ENCODE measurements around the gene CD247.

CD247 gene

DNA sequence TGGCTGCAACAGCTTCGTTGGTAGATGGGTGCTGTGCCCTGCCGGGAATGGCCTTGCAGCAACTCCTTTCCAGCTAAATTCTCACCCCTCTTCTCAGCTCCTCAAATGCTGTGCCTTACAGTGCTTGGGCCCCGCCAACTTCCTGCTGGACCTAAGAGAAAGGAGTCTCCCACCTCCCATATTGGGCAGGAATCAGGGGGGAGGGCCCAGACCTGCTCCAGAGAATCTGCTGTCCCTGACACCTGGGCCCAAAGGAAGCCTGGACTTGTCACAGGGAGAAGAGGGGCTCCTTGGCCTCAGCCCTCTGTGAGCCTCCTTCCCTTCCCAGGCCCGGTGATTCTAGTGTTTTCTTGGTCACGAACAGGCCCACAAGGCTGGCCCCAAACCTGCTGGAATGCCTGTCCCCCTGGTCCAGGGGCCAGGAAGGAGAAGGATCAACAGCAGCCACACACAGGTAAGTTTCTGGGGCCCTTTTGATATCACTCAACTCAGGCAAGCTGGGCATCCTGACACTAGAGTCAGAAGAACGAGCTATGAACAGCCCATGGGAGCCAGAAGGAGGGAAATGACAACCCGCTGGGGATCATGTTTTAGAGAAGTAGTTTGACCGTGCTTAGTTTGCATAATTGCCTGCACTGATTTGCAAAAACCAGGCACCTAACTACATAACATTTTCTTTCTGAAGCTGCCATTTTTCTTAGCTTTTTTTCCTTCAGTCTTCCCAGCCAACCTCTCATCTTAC is 86.2 kb downstream of the CD247 start:
- DNase-seq: no peak

DNA sequence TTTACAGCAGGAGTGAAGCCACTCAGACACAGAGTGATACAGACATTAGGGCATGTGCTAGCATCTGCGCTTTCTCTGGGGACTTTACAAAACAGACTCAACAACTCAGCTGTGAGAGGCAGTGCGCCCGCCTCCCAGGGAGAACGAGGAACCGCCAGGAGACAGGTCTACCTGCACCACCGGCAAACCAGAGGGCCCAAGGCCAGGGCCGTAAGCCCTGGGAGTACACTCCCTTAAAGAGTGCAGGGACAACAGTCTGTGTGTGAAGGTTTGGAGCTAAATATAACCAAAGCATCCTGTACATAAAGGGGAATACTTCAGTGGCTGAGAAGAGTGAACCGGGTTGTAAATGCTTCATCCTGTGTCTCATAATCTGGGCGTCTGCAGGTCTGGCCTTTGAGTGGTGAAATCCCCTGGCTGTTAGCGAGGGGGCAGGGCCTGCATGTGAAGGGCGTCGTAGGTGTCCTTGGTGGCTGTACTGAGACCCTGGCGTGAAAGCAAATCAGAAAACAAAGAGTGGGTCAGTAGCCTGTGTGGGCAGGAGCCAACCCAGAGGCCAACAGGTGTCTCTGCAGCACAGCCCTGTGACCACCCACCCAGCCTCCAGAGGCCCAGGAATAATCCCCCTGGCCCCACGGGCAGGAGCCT is 86.9 kb downstream of the CD247 start:
- DNase-seq: peak; percentile 44

DNA sequence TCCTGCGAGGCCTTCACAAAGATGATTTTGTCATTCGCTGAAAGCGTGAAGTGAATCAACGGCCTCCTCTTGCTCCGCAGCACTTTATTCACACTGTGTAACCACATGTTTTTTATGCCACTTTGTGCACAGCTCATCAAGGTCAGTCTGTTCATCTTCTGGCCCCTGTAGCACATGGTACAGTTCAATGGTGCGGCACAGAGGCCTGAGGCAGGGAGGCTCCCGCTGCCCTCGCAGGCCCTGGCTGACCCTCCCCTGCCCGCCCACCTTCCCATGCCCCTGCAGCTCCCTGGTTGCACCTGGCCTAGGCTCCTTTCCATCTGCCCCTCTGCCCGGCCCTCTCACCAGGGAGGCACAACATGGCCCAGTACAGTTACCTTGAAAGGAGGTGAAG is 87.5 kb downstream of the CD247 start:
- no peak for DNase-seq

DNA sequence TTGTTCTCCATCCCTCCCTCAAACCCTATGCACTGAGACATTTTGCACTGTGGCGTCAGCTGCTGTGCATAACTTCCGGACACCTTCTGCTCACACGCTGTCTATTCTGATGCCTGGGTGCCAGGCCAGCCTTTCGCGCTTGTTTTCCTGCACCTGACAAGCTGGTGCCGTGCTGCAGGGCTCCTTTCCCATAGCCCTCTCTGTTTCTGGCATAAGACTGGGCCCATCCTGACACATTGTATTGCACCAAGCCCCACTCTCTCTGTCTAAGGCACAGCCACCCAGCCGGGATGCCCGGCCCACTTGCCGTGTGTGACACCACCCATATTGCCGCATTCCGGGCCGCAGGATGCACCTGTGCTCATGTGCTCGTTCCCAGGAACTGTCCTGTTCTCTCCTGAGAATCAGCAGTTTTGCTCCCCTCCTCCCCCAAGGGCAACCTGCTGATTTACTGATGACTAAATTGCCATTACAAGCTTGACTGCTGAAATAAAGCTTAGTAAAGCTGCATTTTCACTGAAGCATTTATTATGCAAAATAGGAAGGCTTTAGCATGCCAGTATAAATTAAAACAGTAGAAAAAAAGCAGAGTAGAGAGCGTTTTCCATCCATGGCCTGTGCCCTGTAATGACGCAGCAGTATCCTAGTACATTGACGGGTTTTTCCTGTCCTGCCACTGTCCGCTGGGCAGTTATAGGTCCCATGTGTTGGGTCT is 88.0 kb downstream of the CD247 start:
- no peak for DNase-seq

DNA sequence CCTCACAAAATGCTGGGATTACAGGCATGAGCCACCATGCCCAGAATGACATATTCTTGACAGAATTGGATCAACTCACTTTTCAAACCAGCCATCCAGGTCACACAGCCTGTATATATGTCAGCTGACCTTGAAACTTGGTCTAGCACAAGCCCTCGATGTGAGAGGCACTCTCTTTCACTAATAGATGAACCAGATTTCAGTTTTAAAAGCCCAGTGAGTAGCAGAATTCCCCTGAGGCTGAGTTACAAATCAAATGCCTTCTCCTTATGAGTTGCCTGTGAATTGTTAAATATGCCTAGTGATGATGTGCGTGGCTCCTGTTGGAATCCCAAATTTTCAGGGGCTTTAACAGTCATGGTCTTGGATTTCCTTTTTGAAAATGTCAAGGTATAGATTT is 88.7 kb downstream of the CD247 start:
- DNase-seq: no peak

DNA sequence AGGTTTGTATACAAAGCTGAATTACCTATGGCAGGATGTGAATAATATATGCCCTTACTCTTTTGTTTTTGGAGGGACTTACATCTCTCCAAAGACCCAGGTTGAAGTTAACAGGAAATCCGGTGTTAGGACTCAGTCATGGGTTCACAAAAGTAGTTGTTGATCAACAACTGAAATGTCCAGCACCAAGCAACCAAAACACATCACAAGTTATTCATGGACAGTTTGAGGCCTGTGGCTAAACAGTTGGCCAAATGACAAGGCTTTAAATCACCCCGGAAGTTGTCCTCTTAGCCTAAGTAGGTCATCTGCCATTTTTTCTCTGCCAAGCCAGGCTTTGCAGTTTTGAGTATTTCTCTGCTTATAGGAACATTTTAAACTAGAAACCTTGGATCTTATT is 89.9 kb downstream of the CD247 start:
- DNase-seq: no peak

DNA sequence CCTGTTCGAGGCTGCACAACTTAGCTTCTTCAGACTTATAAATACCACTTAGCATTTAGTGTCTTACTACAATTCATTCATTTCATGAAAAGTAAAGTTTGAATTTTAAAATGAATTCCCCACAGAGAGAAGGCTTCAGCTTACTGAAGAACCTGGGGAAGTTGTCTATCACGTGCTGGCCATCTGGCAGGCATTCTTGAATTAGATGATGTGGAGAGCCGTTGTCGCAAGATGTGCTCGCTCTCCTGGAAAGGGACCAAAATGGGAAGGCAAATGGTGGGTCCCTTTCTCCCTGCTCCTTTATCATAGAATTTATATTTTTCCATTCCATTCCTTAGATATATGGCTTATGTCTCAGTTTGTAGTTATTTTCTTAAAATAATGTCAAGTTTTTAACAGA is 90.5 kb downstream of the CD247 start:
- DNase-seq: peak; percentile 23

DNA sequence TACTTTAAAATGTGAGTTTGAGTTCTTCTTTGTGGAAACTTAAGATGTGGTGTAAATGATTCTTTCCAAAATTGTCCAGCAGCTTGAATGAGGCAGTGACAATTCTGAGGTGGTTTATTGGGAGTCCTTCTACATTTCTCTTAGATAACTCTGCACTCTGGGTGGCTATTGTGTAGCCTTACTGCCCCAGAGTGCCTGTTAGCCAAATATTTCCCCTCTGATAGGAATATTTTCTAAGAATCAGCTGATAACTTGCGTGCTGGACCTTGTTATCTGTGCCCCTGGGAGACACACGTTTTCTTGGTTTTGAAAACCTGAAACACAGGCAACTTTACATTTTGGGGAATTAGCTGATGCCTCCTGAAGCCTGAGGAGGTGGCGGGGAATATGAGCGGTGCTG is 91.6 kb downstream of the CD247 start:
- DNase-seq: no peak

DNA sequence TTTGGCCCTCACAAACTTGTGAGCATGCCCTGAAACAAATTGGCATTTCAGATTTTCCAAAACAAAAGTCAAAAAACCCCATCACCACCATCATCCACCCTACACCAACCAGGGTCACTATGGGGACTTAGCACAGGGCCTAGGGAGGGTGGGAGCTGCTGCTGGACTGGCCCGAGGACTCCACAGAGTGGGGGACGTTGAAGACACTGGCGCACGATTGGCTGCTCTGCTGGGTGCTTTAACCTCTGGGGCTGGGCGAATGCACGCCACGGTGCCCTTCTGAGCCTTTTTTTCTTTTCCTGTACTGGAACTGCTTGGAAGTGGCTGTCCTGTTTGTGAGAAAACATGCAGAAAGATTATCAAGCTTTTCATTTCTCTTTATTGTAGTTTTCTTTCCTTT is 92.8 kb downstream of the CD247 start:
- DNase-seq: no peak

DNA sequence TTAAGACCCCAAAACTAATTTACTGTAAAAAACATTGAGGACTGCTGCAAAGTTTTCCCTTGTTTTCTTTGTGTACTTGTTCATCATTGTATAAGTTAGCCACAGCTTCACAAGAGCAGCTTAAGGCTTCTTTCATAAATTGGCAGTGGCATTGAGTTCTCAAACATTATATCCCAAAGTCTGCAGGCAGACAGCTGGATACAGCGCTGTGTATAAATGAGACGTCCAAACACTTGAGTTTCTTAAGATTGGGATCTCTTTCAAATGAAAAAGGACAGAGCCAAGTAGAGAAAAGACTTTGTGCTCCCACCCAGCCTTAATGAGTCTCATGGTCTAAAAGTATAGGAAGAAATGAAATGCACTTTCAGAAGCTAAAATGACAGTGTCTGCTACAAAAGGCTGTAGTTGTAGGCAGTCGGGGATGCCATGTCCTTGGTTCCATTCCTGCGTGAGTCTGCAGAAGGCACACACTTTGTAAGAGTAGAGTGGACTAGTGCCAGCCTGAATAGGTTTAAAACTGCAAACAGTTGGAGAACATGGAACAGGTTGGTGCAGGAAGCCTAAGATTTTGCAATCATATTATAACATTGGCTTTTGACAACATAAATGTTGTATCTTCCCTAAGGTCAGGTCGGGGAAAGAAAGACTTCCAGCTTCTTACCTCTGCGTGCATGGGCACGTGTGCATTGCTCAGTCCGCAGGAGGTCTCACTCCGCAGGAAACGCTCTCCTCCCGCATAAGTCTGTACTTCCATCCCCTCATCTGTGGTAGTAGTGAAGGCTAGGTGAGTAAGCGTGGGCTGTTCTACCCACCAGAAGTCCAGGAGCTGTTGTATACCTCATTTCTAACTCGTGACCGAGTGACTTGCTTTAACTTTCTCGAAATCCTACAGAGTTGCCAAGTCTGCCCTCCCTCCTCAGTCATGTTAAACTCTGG is 94.4 kb downstream of the CD247 start:
- no peak for DNase-seq

DNA sequence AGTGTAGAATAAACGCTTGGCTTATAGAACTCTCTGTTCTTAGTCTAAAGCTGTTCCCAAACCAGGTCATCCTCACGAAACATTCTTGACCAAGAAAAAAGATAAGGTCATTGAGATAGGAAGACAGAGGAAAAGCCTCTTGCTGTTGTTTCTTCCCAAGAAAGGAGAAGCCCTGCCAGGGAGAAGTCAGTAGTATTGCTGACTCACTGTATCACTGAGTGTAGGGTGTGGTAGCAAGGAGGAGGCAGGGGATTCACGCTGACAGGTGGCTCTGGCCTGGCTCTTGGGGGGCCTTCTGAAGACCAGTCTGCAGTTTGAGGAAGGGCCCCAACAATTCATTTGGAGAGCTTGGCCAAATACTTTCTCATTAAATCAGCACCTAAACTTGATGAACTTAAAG is 97.8 kb downstream of the CD247 start:
- no peak for DNase-seq

DNA sequence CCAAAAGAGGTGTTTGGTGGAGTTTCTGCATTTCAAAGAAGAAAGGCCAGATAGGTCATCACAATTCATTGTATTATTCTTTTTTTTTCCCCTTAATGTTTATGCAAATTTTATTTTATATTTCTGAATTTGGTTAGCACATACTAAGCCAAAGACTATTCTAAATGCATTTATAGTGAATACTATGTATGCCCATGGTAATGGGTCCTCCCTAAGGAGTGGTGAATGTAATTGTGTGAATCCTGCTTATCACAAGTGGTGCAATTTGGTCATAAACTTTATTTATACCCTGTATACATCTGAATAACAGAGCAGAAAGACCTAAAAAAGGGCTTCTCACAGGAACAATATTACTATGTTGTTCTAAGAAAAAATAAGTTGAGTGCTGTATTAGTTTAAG is 99.1 kb downstream of the CD247 start:
- no peak for DNase-seq

DNA sequence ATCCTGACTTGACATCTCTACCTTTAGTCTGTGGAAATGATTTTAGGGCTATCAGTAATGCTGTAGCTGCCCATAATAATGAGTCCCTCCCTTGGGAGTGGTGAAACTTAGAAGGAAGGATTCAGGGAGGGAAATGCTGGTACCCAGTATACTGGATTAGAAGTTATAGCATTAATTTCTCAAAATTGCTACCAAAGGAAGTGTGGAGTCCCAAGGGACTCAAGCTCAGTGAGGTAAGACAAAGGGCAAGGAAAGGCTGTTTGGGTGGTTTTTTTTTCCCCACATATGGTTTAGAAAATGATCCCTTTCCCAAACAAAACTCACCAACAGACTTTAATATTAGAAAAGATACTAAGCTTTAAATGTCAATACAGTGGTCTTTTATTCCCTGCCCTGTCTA is 99.9 kb downstream of the CD247 start:
- peak; percentile 32 for DNase-seq

DNA sequence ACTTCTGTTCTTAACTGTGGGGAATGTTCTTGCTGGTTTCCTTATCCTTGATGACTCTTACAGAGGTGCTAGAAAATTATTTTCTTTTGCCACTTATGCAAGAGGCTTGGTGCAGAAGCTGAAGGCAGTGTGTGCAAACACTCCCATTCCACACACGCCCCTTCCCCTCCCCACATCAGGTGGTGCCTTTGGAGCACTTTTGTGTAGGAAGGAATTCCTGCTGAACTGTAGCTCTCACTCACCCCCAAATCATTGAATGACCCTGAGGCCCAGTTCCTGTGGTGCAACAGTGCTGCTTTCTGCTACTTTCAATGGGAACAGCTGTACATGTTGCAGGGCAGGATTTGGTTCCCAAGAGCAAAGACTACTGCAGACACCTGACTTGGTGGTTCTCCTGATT is 101.8 kb downstream of the CD247 start:
- no peak for DNase-seq

DNA sequence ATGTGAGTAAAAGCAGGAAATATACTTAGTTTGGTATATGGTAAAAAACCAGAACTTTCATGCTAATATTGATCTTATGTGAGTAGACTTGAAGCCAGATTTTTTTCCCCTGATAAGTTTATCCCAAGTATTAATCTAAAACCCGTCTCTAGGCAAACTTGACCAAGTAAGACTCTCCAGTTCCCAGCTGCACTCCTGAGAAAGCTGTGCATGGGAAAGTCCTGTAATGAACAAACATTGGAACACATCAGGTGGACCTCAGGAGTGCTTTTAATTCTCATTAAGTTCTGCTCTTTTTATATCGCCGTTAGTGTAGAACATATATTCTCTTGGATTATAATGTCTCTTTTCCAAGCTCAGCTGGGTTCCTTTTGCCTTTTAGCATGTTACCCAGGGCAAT is 105.0 kb downstream of the CD247 start:
- no peak for DNase-seq

DNA sequence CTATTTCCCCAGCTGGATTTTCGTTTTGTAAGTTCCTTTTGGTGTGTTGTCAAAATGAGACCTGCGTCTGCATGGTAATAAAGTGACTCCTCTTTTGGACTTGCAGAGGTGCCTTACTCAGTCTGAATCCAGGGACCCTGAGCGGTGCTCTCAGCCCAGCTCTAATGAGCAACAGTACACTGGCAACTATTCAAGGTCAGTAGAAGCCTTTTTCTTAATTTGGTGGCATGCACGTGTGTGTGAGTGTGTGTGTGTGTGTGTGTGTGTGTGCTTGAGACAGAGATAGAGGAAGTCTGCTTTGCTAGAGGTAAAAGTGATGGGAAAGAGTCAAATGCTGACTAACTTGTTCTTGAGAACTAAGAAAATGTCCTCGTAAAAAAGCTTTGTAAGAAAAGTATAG is 105.4 kb downstream of the CD247 start:
- DNase-seq: no peak

DNA sequence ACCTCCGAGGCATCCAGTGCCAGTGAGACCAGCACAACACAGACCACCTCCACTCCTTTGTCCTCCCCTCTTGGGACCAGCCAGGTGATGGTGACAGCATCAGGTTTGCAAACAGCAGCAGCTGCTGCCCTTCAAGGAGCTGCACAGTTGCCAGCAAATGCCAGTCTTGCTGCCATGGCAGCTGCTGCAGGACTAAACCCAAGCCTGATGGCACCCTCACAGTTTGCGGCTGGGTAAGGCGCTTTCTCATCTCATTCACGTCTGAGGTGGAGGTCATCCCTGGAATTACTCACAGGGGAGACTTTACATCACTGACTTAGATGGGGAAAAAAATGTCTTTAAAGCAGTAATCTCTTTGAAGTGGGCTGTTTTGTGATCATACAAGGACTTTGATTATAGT is 106.3 kb downstream of the CD247 start:
- DNase-seq: peak; percentile 54

DNA sequence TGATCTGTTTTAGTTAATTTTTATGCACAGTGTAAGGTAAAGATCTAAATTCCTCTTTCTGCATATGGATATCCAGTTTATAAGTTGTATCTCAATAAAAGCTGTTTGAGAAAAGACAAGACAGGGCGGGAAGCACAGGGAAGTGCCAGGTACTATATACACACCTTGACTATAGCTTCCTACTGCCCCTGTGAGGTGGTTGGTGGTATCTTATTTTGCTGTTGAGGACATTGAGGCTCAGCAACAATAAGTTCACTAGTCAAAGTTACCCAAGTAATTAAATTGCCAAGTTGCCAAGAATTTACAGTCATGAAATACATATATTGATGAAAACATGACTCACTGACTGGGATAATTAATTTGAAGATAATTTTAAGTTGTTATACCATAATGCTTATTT is 109.1 kb downstream of the CD247 start:
- DNase-seq: no peak

DNA sequence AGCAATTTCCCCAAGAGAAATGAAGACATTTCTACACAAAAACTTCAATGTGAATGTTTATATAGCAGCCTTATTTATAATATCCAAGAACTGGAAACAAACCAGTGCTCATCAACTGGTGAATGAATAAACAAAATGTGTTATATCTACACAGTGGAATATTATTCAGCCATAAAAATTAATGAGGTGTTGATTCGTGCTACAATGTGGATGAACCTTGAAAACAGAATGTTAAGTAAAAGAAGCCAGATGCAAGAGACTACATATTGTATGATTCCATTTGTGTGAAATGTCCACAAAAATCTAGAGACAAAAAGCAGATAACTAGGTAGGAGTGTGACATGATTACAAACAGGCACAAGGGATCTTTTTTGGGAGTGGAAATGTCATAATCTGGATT is 110.0 kb downstream of the CD247 start:
- no peak for DNase-seq

DNA sequence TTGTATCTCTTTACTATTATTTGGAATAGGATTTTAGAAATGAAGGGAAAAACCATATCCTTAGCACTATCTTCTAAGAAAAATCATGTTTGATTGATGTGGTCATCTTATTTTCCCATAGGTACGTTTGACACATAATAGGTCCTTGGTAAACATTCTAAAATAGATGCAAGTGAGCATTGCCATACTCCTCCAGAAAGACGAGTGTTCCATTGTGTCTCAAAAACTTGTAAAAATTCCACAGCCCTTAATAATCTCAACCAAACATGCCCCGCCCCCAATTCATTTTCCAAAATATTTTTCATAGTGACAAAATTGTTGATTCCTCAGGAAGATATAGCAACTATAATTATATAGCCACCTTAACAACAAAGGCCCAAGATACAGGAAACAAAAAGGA is 113.4 kb downstream of the CD247 start:
- no peak for DNase-seq

DNA sequence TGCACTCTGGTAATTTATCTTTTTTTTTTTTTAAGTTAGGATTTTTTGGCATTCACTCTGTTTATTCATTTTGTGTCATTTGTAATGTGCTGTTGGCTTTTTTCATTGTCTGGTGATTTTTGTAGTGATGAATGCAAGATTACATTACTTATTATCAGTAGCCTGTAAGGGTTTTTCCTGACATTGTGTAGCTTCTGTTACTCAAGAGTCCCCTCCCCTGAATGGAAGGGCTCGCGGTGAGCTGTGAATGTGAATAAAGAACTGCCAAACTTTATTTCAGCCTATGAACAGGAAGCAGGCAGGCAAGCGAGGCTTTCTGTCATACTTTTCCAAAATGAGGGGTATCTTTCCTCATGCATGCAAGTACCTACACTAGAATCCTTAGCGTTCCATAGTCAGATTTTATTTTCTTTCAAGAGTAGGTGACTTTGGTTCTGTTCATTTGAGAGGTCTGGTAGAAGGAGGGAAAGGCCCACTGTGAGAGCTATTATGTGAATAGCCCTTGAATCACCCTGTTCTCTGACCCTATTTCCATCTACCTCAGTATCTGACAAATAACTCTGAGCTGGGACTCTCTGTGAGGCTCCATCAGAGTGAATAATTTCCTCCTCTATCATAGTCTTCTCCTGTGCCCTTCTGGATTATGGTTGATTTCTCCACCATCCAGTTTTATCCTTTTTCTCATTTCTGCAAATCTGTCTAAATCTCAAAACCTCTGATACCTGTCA is 114.0 kb downstream of the CD247 start:
- no peak for DNase-seq

DNA sequence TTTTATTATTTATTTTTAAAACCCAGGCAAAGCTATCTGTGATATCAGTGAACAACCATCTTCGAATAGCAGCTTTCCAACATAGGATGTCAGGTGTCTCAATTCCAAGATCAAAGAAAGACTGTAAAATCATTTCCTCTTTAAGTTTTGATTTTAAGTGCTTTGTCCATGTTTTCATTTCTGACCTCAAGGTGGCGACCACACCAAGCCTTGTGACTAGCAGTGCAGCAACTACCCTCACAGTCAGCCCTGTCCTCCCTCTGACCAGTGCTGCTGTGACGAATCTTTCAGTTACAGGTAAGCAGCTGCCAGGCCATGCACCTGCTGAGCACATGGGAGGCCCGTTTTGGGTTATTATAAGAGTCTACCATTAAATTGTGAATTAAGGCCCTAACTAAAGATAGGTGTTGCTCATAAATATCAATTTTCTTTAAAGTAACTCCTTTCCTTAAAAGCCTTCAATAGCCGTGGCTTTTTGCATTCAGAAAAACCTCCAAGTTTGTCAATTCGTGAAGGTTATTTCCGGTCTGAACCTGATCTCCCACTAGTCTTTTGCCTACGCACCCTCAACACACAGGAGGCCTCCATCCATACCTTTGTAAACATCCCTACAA is 117.0 kb downstream of the CD247 start:
- no peak for DNase-seq

Measured in NCI-H2171 (cell line).